Activated naive CD8-positive, alpha-beta T cell treated with anti-CD3 and anti-CD28 coated beads, Interleukin-2, amount 10 ng/mL, durations not matched to agents 7 days and 5 days (primary cell): ENCODE measurements around the gene PTPRN2. TPM values are rescaled to one million over a fixed set of nuclear protein-coding genes. Genes with fewer than 3 reads are reported as not detected.
A peak's percentile ranks its signal among the peaks of the same experiment; 100 is the strongest.
"Not testable (repeated sequence)": the region's sequence is repeated elsewhere in the genome, so short reads cannot be mapped to it uniquely, and the experiment has no call there.

Source experiments
- ATAC-seq: fragments of 150-1000 bp; cut with Tn5 transposase; one replicate; pipeline ENCODE4 v1.10.0; 2021; ENCODE audit warnings: low read depth, moderate library complexity
- POLR2A ChIA-PET: fragments of 350-600 bp; sonication (Branson Sonifier 250); formaldehyde crosslinking; loops from one replicate; lab custom pipeline; 2021; ENCODE audit warnings: antibody characterized with exemption; lab: Charles Lee
- DNase-seq: peaks from one replicate; pipeline ENCODE4 v3.0.0; 2021
- H3K27ac Mint-ChIP-seq: one replicate; pipeline ENCODE4 v1.8.0; 2022; ENCODE audit warnings: mild to moderate bottlenecking, mixed read lengths
- H3K27me3 Mint-ChIP-seq: one replicate; pipeline ENCODE4 v1.8.0; 2022; ENCODE audit warnings: mild to moderate bottlenecking, moderate library complexity, mixed read lengths
- H3K36me3 Mint-ChIP-seq: one replicate; pipeline ENCODE4 v1.8.0; 2021; ENCODE audit warnings: mild to moderate bottlenecking, mixed read lengths
- H3K4me1 Mint-ChIP-seq: one replicate; pipeline ENCODE4 v1.8.0; 2021; ENCODE audit warnings: mixed read lengths
- H3K4me3 Mint-ChIP-seq: one replicate; pipeline ENCODE4 v1.8.0; 2022; ENCODE audit warnings: mild to moderate bottlenecking, moderate library complexity, mixed read lengths
- H3K9me3 Mint-ChIP-seq: one replicate; pipeline ENCODE4 v1.8.0; 2021; ENCODE audit warnings: mixed read lengths
- total RNA-seq, 2 experiments: library from RNA; stranded (reverse); gene quantifications; one replicate each; pipeline ENCODE4 v1.2.3, GENCODE V29; 2021

Gene PTPRN2
- total RNA-seq, 2 experiments from 2014 or later = 4.5 to 4.9 TPM

DNA sequence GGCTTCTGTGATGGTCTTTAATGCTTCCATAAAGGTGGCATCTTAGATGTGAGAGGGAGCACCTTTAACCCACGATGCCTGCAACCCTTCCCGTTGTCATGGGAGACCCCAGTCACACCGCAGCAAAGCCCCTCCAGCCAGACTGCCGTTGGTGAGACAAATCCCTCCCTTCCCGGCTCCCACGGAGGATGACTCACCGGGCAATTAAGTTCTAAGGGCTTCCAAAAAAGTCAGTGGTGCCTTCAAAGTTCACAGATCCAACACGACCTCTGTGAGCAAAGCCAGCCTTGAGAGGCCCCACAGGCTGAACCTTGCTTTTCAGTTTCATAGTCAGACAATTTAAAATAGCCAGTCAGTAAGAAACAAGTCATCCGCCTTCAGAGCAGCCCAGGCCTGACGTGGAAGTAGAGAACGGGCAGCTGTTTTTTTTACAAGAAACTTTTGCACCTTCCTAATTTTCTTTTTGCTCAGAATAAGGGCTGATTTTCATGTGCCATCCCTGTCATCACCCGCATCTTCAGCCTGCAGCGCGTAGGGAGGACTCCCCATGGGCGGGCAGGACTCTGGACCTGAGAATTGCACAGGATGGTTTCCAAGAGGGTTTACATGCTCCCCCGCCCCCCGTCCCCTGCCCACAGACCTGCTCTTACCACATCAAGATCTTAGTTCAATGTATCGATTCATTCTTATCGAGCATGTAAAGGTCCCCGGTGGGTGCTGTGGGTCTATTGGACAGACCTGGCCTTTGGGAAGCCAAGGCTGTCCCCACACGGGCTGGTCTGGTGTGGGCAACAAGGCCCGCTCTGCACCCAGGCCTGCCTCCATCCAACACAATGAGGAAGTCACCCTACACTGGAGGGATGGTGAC, 916.9 kb downstream of the PTPRN2 start:
- H3K4me1 Mint-ChIP-seq = peaks cover 7% of the 10 kb centered on the region
- no peaks in the 10 kb centered on the region for H3K36me3 Mint-ChIP-seq
- POLR2A ChIA-PET = no interaction called here
- H3K4me3 Mint-ChIP-seq = no peak overlapping the region
- ATAC-seq = no peak
- H3K27me3 Mint-ChIP-seq = peaks cover 37% of the 10 kb centered on the region
- peak; percentile 12 for DNase-seq
- no peaks in the 10 kb centered on the region for H3K9me3 Mint-ChIP-seq
- H3K27ac Mint-ChIP-seq = no peak overlapping the region

DNA sequence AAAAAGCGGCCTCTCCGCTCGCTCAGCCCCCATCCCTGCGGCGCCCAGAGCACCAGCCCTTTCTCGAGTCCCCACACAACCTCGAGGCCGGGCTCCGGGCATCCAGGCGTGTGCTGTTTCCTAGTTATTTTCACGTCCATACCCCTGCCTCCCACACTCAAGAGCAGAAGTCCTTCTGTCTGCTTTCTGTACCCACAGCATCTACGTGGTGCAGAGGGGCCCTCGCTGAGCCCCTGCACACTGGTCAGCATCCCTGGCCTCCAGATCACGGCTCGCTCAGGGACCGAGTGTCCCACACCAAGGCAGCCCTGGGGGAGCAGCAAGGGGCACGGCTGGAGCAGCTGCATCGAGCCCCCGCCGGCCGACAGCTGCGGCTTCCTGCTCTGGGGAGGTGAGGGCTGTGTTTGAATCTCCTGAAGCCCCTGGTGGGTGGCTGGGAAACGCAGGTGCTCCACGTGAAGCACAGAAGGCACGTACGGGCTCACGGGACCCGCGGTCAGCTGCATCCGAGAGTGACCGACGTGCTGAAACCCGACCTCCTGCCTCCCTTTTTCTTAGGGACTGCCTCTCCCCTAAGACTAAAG, 917.8 kb downstream of the PTPRN2 start:
- Mint-ChIP-seq H3K27ac (no peak overlapping the region), H3K4me1 (peaks cover 7% of the 10 kb centered on the region), H3K27me3 (peaks cover 35% of the 10 kb centered on the region), H3K36me3 (no peaks in the 10 kb centered on the region), H3K9me3 (no peaks in the 10 kb centered on the region), H3K4me3 (no peak overlapping the region)
- DNase-seq (peak; percentile 25), ATAC-seq (no peak)
- POLR2A ChIA-PET = no interaction called here

DNA sequence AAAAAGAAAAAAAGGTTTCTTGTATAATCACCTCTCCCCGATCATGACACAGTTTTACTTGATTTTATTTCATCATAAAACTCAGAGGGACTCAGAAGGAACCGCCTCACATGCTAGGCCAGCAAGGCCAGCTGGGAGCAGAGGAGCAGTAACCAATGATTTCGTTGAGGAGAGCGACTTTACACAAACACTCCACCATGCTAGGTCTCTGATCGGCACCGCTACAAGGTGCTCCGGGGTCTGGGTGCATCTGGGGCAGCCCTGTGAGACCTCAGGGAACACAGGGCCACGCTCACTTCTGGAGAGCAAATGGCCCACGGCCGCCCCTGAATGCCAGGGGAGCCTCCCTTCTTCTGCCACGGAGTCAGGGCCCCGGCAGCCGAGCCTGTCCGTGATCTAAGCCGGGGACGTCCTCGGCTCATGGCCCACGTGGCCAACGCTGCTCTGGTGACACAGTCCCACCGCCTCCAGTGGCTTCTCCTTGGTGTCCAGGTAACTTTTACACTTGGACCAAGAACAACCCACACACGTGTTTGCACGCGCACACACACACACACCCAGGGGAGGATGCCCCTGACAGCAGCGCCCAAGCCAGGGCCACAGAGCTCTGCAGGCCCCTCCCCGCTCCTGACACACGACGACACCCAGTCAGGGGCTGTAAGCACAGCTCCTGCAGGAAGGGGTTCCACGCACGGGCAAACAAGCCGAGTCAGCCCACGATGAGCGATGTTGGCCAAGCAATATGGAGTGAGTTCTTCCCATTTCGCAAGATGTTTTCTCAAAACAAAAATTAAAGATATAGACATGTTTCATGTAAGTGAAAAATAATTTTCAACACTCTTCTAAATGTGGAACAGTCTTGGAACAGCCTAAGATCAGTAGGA, 918.5 kb downstream of the PTPRN2 start:
- Mint-ChIP-seq H3K9me3 (no peaks in the 10 kb centered on the region), H3K4me3 (no peak overlapping the region), H3K36me3 (no peaks in the 10 kb centered on the region), H3K27ac (no peak overlapping the region), H3K4me1 (peaks cover 7% of the 10 kb centered on the region), H3K27me3 (peaks cover 35% of the 10 kb centered on the region)
- DNase-seq (peak; percentile 9), ATAC-seq (no peak)
- POLR2A ChIA-PET = no interaction called here

DNA sequence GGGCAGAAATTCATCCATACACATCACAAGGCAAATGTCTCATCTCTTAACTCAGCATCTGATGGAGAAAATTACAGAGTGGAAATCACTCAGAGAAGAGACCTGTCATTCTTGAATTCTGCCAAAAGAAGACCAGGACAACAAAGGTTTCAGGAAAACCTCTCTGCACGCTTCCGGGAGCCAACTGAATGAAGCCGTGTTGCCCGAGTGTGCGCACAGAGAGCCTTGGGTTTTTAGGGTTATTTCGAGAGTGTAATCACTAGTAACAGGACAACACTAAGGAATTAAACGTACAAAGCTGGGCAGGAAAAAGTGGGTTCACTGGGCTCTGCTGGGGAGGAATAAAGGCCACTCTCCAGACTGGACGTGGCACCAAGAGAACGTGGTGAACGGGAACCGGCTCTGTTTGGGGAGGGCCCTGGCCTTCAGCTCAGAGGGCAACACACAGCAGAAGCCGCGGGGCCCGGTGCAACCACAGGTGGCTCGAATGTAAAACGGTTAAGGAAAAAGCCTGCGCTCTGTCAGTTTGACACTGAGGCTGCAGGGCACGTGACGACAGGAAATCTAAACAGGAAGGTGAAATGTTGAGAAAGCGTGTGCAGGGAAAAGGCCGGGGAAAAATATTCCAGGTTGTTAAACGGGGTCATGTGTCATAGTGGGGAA, 919.3 kb downstream of the PTPRN2 start:
- Mint-ChIP-seq H3K27ac (no peak overlapping the region), H3K27me3 (peaks cover 35% of the 10 kb centered on the region), H3K9me3 (no peaks in the 10 kb centered on the region), H3K4me1 (peaks cover 7% of the 10 kb centered on the region), H3K36me3 (no peaks in the 10 kb centered on the region), H3K4me3 (no peak overlapping the region)
- POLR2A ChIA-PET = no interaction called here
- DNase-seq (peak; percentile 22), ATAC-seq (no peak)

DNA sequence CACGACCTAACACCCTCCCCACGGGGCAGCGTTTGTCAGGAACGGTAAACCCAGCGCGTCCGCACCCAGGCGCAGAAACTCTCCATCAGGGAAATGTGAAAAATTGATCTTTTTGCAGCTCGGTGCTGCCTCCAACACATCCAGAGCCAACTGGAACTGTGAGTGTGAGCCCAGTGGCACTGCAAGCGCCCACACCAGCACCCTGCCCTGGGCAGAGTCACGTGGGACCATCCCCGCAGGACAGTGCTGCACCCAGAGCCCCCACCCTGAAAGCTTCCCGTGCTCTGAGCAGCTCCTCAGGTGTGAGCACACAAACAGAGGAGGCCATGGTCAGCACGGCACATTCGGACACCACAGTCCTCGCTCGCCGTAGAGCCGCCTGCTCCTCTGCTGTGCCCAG, 919.9 kb downstream of the PTPRN2 start:
- Mint-ChIP-seq H3K36me3 (no peaks in the 10 kb centered on the region), H3K4me1 (peaks cover 7% of the 10 kb centered on the region)
- ATAC-seq = no peak

GRCh38 chr7:157667261-157667660, 920.4 kb downstream of the PTPRN2 start:
- Mint-ChIP-seq H3K4me3 (no peak overlapping the region), H3K27ac (no peak overlapping the region), H3K36me3 (no peaks in the 10 kb centered on the region), H3K27me3 (peaks cover 32% of the 10 kb centered on the region), H3K9me3 (no peaks in the 10 kb centered on the region), H3K4me1 (peaks cover 7% of the 10 kb centered on the region)
- peak; percentile 5 for DNase-seq
- ATAC-seq = no peak
- POLR2A ChIA-PET = no interaction called here

More for the DNA sequence above, 919.9 kb downstream of the PTPRN2 start:
- H3K27ac Mint-ChIP-seq = no peak overlapping the region
- no peak overlapping the region for H3K4me3 Mint-ChIP-seq
- no peaks in the 10 kb centered on the region for H3K9me3 Mint-ChIP-seq
- peak; percentile 17 for DNase-seq
- POLR2A ChIA-PET = no interaction called here
- H3K27me3 Mint-ChIP-seq = peaks cover 35% of the 10 kb centered on the region

DNA sequence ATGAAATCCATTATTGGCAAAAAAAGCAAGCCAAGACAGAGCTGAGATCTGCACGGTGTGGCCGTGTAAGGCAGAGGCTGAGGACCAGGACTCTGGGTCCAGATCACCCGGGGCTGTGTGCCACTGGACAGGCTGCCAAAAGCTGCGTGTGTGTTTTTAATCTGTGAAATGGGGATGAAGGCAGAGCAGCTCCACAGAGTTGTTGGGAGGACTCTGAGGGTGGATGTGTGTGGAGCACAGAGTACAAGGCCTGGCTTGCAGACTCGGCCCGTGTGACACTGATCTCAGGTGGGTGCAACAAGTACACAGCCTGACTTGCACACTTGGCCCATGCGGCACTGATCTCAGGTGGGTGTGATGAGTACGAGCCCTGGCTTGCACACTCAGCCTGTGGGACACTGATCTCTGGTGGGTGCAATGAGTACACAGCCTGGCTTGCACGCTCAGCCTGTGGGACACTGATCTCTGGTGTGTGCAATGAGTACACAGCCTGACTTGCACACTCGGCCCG, 921.0 kb downstream of the PTPRN2 start:
- no peaks in the 10 kb centered on the region for H3K36me3 Mint-ChIP-seq
- H3K4me3 Mint-ChIP-seq = no peak overlapping the region
- ATAC-seq (no peak), DNase-seq (peak; percentile 4)
- H3K27ac Mint-ChIP-seq = no peak overlapping the region
- H3K27me3 Mint-ChIP-seq = peaks cover 32% of the 10 kb centered on the region
- no peaks in the 10 kb centered on the region for H3K9me3 Mint-ChIP-seq
- H3K4me1 Mint-ChIP-seq = peaks cover 7% of the 10 kb centered on the region
- POLR2A ChIA-PET = no interaction called here

GRCh38 chr7:157665634-157665988, 922.0 kb downstream of the PTPRN2 start:
- H3K27ac Mint-ChIP-seq, H3K9me3 Mint-ChIP-seq, POLR2A ChIA-PET, H3K4me1 Mint-ChIP-seq, DNase-seq, ATAC-seq, H3K4me3 Mint-ChIP-seq, H3K36me3 Mint-ChIP-seq: not testable (repeated sequence)
- peaks cover 28% of the 10 kb centered on the region for H3K27me3 Mint-ChIP-seq

DNA sequence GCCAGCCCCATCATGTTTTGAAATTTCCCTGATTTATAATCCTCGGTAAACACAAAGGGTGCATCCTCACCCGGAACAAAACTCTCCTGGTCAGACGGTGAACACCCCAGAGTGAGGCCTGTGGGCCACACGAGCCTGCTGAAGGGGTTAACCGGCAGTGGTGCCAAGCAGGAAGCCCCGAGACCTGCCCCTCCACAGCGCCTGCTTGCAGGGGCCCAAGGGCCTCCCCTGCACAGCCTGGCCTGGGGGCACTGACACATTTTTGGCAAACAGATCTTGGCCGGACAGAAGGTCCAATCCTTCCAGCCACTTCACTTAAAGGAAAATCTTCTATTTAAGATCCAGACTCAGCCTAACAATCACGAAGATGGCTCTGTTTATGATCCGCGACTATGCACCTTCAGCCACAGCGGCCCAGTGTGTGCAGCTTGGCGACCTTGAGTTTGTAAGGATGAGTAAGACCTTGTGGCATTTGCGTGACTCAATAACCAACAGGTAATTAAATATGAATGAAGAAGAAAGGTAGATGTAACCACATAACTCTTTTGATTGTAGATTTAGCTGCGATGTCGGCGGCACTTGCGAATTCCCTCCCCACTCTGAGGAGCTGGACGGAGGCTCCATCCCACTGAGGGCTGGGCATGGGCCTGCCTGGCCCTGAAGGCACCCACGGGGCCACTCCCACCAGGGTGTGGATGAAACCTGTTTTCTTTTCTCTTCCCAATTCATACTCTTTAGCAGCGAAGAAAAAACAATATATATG, 922.6 kb downstream of the PTPRN2 start:
- Mint-ChIP-seq H3K36me3 (no peaks in the 10 kb centered on the region), H3K27ac (no peak overlapping the region), H3K27me3 (peaks cover 22% of the 10 kb centered on the region), H3K4me1 (peaks cover 12% of the 10 kb centered on the region), H3K4me3 (no peak overlapping the region), H3K9me3 (no peaks in the 10 kb centered on the region)
- ATAC-seq = no peak
- POLR2A ChIA-PET = no interaction called here
- peak; percentile 11 for DNase-seq

DNA sequence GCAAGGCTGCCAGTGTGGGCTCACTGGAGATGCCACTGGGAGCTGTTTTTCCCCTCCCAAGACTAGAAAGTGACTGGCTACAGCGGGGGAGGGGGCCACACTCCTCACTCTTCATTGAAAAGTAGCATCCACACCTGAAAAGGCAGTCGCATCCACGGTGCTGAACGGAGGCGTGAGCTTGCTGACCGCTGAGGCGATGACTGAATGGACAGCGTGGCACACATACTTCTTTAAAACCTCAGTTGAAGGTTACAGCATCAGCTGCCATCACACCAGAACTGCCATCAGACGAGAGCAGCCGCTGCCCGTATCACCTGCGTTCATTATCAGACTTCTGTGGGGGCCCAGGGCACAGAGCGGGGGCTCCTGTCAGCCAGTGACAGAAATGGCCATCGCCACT, 923.6 kb downstream of the PTPRN2 start:
- DNase-seq (peak; percentile 9), ATAC-seq (no peak)
- peaks cover 14% of the 10 kb centered on the region for H3K4me1 Mint-ChIP-seq
- H3K4me3 Mint-ChIP-seq = no peak overlapping the region
- POLR2A ChIA-PET = no interaction called here
- no peak overlapping the region for H3K27ac Mint-ChIP-seq
- H3K27me3 Mint-ChIP-seq = peaks cover 12% of the 10 kb centered on the region
- H3K9me3 Mint-ChIP-seq = no peaks in the 10 kb centered on the region
- no peaks in the 10 kb centered on the region for H3K36me3 Mint-ChIP-seq

- no peak for ATAC-seq
- Mint-ChIP-seq H3K4me3 (no peak overlapping the region), H3K9me3 (no peaks in the 10 kb centered on the region), H3K27me3 (peaks cover 3% of the 10 kb centered on the region), H3K36me3 (no peaks in the 10 kb centered on the region), H3K27ac (no peak overlapping the region), H3K4me1 (peaks cover 11% of the 10 kb centered on the region)
- DNase-seq = no peak
- POLR2A ChIA-PET = no interaction called here
Measured at GRCh38 chr7:157662981-157663716, 924.5 kb downstream of the PTPRN2 start.
